D721Med (cell line): ENCODE results near the gene ANGPTL4.

Source experiments
- DNase-seq: peaks from one replicate; pipeline ENCODE4 v3.0.0; 2011; ENCODE audit warnings: low spot score; ENCODE audit not compliant: insufficient read length
- FAIRE-seq: peaks from 2 replicates; lab custom pipeline; 2011; peaks lifted over from hg19 to GRCh38; lab: Jason Lieb, UNC
- TF ChIP-seq, protein P1 (sequence below): IDR thresholded peaks from 2 replicates; pipeline ENCODE4 v1.5.1; 2012; ENCODE audit warnings: mild to moderate bottlenecking, control low read depth; ENCODE audit not compliant: insufficient read depth; ENCODE audit errors: missing control alignments

ANGPTL4 gene

DNA sequence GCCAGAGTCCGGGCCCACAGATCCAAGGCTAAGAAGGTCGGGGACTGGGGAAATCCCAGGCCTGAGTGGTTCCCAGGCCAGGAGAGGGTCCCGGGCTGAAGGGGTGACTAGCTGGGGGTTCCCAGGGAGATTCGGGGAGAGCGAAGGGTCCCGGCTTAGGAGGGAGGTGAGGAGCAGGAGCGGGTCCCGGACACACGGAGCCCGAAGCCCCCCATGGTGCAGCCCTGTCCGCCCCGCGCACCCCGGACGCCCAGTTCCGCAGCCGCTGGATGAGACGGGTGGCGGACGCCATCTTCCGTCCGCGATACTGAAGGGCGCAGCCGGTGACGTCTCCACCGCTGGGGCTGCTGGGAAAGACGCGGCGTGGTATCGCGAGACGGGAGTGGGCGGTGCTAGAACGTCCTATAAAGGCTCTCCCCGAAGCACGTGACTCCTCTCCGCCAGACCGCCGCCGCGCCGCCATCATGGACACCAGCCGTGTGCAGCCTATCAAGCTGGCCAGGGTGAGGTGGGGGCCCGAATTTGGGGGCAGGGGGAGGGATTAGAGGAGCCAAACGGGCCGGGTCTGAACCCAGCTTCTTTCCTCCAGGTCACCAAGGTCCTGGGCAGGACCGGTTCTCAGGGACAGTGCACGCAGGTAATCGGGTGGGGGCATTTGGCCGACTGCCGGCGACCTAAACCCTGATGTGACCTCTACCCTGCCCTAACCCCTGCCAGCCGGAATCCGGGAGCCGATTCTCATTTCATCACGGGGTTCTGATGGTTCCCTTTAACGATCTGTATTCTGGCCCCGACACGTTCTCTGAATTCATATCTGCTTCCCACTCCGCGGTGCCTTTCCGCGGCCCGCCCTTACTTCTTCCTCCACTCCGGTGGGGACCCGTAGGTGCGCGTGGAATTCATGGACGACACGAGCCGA, 42.6 kb upstream of the ANGPTL4 start, which contains the start of the genes NDUFA7 and RPS28:
NDUFA7 (minus strand) TSS at position 309 of the 919 bp plus-strand sequence; CDS start at position 292, 17 bp downstream.
RPS28 (plus strand) TSS at position 430 of the 919 bp plus-strand sequence; CDS start at position 465, 35 bp downstream.
- TF ChIP-seq, protein P1, sequence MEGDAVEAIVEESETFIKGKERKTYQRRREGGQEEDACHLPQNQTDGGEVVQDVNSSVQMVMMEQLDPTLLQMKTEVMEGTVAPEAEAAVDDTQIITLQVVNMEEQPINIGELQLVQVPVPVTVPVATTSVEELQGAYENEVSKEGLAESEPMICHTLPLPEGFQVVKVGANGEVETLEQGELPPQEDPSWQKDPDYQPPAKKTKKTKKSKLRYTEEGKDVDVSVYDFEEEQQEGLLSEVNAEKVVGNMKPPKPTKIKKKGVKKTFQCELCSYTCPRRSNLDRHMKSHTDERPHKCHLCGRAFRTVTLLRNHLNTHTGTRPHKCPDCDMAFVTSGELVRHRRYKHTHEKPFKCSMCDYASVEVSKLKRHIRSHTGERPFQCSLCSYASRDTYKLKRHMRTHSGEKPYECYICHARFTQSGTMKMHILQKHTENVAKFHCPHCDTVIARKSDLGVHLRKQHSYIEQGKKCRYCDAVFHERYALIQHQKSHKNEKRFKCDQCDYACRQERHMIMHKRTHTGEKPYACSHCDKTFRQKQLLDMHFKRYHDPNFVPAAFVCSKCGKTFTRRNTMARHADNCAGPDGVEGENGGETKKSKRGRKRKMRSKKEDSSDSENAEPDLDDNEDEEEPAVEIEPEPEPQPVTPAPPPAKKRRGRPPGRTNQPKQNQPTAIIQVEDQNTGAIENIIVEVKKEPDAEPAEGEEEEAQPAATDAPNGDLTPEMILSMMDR = peak; percentile 32
- FAIRE-seq (no peak), DNase-seq (peak; percentile 90)

DNA sequence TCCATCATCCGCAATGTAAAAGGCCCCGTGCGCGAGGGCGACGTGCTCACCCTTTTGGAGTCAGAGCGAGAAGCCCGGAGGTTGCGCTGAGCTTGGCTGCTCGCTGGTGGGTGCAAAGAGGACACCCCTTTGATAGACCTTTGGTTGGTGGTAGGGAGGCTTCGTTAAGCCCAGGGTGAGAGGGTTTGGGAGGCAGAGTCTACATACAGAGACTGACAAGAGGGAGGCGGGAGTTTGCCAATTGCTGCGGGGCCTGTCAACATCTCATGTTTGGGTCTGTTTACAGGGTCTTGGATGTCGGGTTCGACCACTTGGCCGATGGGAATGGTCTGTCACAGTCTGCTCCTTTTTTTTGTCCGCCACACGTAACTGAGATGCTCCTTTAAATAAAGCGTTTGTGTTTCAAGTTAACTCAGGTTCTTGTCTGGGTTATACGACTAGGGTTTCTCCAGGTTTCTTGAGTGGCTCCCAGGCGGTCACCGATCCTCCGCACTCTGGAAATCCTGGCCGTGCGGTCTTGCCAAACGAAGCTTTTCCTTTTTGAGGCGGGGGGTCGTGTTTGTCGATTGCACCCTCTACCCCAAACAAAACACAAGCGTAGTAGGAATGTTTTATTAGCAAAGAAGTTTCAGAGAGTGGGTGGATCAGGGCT, 41.8 kb upstream of the ANGPTL4 start:
- no peak for FAIRE-seq
- no peak for DNase-seq
- TF ChIP-seq, protein P1 = no peak

DNA sequence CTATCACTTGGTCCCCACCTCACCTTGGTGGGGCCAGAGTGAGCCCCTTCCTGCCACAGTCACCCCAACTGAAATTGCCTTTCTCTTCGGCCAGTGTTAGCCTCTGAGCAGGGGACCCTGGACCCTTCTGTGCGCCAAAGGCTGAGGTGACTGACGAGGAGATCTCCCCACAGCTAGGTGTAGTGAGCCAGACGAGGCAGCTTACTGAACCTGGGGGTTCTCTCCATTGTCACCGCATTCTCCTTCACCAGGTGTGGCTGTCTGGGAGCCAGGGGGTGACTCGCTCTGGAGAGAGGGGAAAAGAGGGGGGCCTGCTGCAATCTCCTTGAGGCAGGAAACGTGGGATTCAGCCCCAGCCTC, 41.3 kb upstream of the ANGPTL4 start:
- TF ChIP-seq, protein P1 = no peak
- FAIRE-seq = no peak
- DNase-seq = no peak

DNA sequence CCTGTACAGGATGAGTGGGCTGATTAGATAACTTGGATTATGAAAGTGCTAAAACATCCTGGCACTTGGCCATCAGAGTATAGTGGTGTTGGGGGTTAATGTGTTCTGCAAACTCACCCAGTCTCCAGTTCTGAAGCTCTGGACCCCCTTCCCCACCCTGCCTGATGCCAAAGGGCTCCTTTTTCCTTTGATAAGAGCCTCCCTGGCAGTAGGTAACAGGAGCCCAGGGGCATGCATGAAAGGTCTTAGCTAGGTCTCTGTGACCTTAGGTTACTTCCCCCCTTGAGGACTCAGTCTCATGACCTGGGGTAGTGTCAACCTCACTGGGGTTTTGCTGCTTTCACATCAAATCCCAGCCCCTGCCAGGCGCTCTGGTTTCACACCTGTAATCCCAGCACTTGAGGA, 40.2 kb upstream of the ANGPTL4 start:
- FAIRE-seq = no peak
- TF ChIP-seq, protein P1 = no peak
- DNase-seq = no peak

DNA sequence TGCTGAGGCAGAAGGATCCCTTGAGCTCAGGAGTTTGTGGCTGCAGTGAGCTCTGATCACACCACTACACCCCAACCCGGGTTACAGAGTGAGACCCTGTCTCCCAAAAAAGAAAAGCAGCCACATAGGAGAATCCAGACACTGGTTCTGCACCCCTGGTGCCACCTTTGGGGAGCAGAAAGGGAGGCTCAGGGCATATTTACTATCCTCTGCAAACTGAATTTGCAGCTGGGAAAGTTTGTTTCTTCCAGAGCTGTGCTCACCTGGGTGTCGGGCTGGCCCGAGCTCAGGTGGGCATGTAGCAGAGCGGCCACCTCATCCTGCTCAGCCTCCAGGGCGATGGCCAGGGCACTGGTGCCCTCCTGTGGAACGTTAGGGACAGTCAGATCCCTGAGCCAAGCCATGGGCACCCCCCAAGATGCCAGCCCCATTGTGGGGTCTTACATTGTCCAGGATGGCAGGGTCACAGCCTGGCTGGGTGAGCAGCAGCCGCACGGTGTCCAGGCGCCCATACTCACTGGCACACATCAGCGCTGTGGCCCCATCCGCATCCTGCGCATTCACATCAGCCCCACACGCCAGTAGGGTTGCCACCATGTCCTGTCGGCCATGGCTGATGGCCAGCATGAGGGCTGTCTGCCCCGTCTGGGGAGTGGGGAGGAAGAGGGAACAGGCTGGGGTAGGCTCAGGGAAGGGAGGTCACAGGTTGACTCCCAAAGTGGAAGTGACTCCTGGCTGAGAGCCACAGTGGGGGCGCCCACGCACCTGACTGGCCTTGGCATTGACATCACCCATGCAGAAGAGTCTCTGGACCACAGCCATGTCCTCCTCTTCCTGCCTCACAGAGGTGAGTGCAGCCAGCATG, 39.5 kb upstream of the ANGPTL4 start:
- FAIRE-seq (no peak), DNase-seq (no peak)
- TF ChIP-seq, protein P1 = no peak

DNA sequence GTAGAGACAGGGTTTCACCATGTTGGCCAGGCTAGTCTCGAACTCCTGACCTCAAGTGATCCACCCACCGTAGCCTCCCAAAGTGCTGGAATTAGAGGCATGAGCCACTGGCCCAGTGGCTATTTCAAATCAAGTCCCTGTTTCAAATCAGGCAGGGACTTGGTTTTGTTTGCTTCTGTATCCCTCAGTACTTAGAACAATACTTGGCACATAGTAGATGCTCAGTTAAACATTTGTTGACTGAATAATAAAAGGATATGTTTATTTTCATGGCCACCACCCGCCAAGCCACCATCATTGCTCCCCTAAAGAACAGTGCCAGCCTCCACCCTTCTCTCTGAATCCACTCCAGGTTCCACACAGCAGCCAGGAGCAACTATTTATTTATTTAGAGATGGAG, 38.5 kb upstream of the ANGPTL4 start:
- TF ChIP-seq, protein P1 = no peak
- DNase-seq (no peak), FAIRE-seq (no peak)
